A549 (cell line): Measurements from ENCODE around the gene SDS. TPM values are rescaled to one million over a fixed set of nuclear protein-coding genes. Genes with fewer than 3 reads are reported as not detected.

Experiments used
- ATAC-seq, 2 experiments: fragments of 200-7000 bp in 1 of 2; fragments of >200 bp in 1 of 2; cut with Nextera tagmentation in 1 of 2; cut with Tn5 transposase in 1 of 2; 3 replicates each; pipeline versions ENCODE4 v1.8.0 to v1.9.1; 2018 to 2020; ENCODE audit warnings: mild to moderate bottlenecking in 1 of 2, moderate library complexity in 1 of 2
- CTCF ChIA-PET: fragments of 300-600 bp; sonication (Branson Sonifier 250); formaldehyde crosslinking; extraction: SDS; loops from one replicate; lab custom pipeline; 2021; ENCODE audit warnings: antibody characterized with exemption, inconsistent platforms; lab: Yijun Ruan, JAX
- POLR2A ChIA-PET: fragments of 350-600 bp; formaldehyde crosslinking; extraction: SDS; loops from one replicate; lab custom pipeline; 2021; ENCODE audit warnings: antibody characterized with exemption, inconsistent platforms; lab: Yijun Ruan, JAX
- DNase-seq, 2 experiments: peaks; one replicate each; pipeline versions ENCODE4 v3.0.0 to v3.0.0-alpha.2; 2011 to 2016; ENCODE audit warnings: low read depth in 1 of 2, low spot score in 1 of 2
- FAIRE-seq: peaks from 2 replicates; lab custom pipeline; 2011; peaks lifted over from hg19 to GRCh38; lab: Jason Lieb, UNC
- H3K27ac ChIP-seq, 2 experiments: fragments of >200 bp; sonication (Bioruptor Twin); formaldehyde crosslinking; 3 replicates each; pipeline ENCODE4 v1.5.1; 2016 to 2017
- H3K4me1 ChIP-seq: fragments of >200 bp; sonication (Bioruptor Twin); formaldehyde crosslinking; 3 replicates; pipeline ENCODE4 v1.6.1; 2016
- H3K4me2 ChIP-seq: fragments of >200 bp; sonication (Bioruptor Twin); formaldehyde crosslinking; 3 replicates; pipeline ENCODE4 v1.6.1; 2016
- H3K4me3 ChIP-seq: fragments of >200 bp; sonication (Bioruptor Twin); formaldehyde crosslinking; 3 replicates; pipeline ENCODE4 v1.5.1; 2016
- H3K9me3 ChIP-seq: fragments of >200 bp; sonication (Bioruptor Twin); formaldehyde crosslinking; 3 replicates; pipeline ENCODE4 v1.6.1; 2016
- CBX2 ChIP-seq: fragments of 200-600 bp; sonication (generic); IDR thresholded peaks from 2 replicates; pipeline ENCODE4 v1.6.1; 2016; ENCODE audit warnings: low read depth, mild to moderate bottlenecking, borderline replicate concordance
- EHMT2 ChIP-seq: fragments of 200-600 bp; sonication (generic); IDR thresholded peaks from 2 replicates; pipeline ENCODE4 v1.6.1; 2016; ENCODE audit warnings: antibody characterized with exemption, low read depth, mild to moderate bottlenecking, moderate library complexity
- FOSB ChIP-seq: fragments of 250-450 bp; sonication (Bioruptor Pico); IDR thresholded peaks from 2 replicates; pipeline ENCODE4 v1.5.0; 2020; ENCODE audit warnings: mild to moderate bottlenecking, moderate library complexity
- FOSL2 ChIP-seq, 2 experiments: fragments of 450-650 bp in 1 of 2; fragments of >200 bp in 1 of 2; sonication (Bioruptor Twin) in 1 of 2; formaldehyde crosslinking; IDR thresholded peaks; 2 replicates each; pipeline versions ENCODE4 v1.5.0 to v1.6.1; 2016 to 2020; ENCODE audit warnings: mild to moderate bottlenecking in 1 of 2, moderate library complexity in 1 of 2
- FOXS1 ChIP-seq: fragments of 250-450 bp; sonication (Bioruptor Pico); IDR thresholded peaks from 2 replicates; pipeline ENCODE4 v1.5.0; 2020; ENCODE audit warnings: mild to moderate bottlenecking, moderate library complexity
- GATA3 ChIP-seq: IDR thresholded peaks from 2 replicates; pipeline ENCODE4 v1.6.1; 2012; ENCODE audit warnings: borderline replicate concordance
- HDAC2 ChIP-seq: fragments of 200-600 bp; sonication (generic); IDR thresholded peaks from 2 replicates; pipeline ENCODE4 v1.6.1; 2016
- HEYL ChIP-seq: fragments of 250-450 bp; sonication (Bioruptor Pico); IDR thresholded peaks from 2 replicates; pipeline ENCODE4 v1.8.0; 2021; ENCODE audit warnings: mild to moderate bottlenecking, moderate library complexity
- HOXA7 ChIP-seq: fragments of 250-450 bp; sonication (Bioruptor Pico); IDR thresholded peaks from 2 replicates; pipeline ENCODE4 v1.5.0; 2020; ENCODE audit warnings: mild to moderate bottlenecking, moderate library complexity
- JUN ChIP-seq, 2 experiments: fragments of >200 bp; sonication (Bioruptor Twin); formaldehyde crosslinking; IDR thresholded peaks; 2 replicates in 1 of 2; 3 replicates in 1 of 2; pipeline ENCODE4 v1.6.1; 2016 to 2017
- KDM5A ChIP-seq: fragments of 200-600 bp; sonication (generic); IDR thresholded peaks from 2 replicates; pipeline ENCODE4 v1.6.1; 2016; ENCODE audit warnings: antibody characterized with exemption, mild to moderate bottlenecking
- MAX ChIP-seq: IDR thresholded peaks from 2 replicates; pipeline ENCODE4 v1.6.1; 2012
- MAZ ChIP-seq: fragments of 150-350 bp; IDR thresholded peaks from 2 replicates; pipeline ENCODE4 v1.6.1; 2014; ENCODE audit warnings: antibody characterized with exemption, low read depth, low read length, borderline replicate concordance
- POLR2A ChIP-seq: IDR thresholded peaks from 2 replicates; pipeline ENCODE4 v1.6.1; 2012; ENCODE audit warnings: mild to moderate bottlenecking, low read length
- RCOR1 ChIP-seq: fragments of 150-350 bp; IDR thresholded peaks from 2 replicates; pipeline ENCODE4 v1.6.1; 2014; ENCODE audit warnings: antibody characterized with exemption, low read length, low read depth
- RNF2 ChIP-seq: fragments of 200-600 bp; sonication (generic); IDR thresholded peaks from 2 replicates; pipeline ENCODE4 v1.6.1; 2016; ENCODE audit warnings: low read depth, mild to moderate bottlenecking, antibody characterized with exemption, moderate library complexity, borderline replicate concordance
- SMC3 ChIP-seq: fragments of >200 bp; sonication (Bioruptor Twin); formaldehyde crosslinking; IDR thresholded peaks from 3 replicates; pipeline ENCODE4 v1.6.1; 2018; ENCODE audit warnings: inconsistent platforms
- SREBF2 ChIP-seq: fragments of 450-650 bp; IDR thresholded peaks from 2 replicates; pipeline ENCODE4 v1.6.1; 2014; ENCODE audit warnings: mild to moderate bottlenecking, moderate library complexity
- TFCP2L1 ChIP-seq: fragments of 250-450 bp; sonication (Bioruptor Pico); IDR thresholded peaks from 2 replicates; pipeline ENCODE4 v1.5.0; 2021; ENCODE audit warnings: mild to moderate bottlenecking
- ZNF302 ChIP-seq: fragments of 250-450 bp; sonication (Bioruptor Pico); IDR thresholded peaks from 2 replicates; pipeline ENCODE4 v1.9.0; 2021; ENCODE audit warnings: inconsistent platforms, mild to moderate bottlenecking, moderate library complexity
- ZSCAN20 ChIP-seq: fragments of 250-450 bp; sonication (Bioruptor Pico); IDR thresholded peaks from 2 replicates; pipeline ENCODE4 v1.8.0; 2022; ENCODE audit warnings: mild to moderate bottlenecking, moderate library complexity
- WGBS: methylation state at CpG from one replicate; pipeline ENCODE4 v1.1.6; 2017; ENCODE audit errors: missing lambda C conversion rate; 5-methylcytosine and 5-hydroxymethylcytosine counted together
- polyA plus RNA-seq, 4 experiments: library from polyadenylated mRNA; depleted of rRNA in 3 of 4; stranded (reverse); fragments of >200 nt; fragmentation: RNase III in 1 of 4; extraction: RNeasy Plus Mini Kit Qiagen cat#74134 plus additional on column Dnase treatment in 1 of 4; gene quantifications; 2 replicates in 3 of 4; 3 replicates in 1 of 4; pipeline ENCODE4 v1.2.3, GENCODE V29; 2011 to 2017
- TF ChIP-seq, protein P1 (sequence below): IDR thresholded peaks from 2 replicates; pipeline ENCODE4 v1.6.1; 2012
- TF ChIP-seq, protein P2 (sequence below): fragments of >200 bp; sonication (Bioruptor Twin); formaldehyde crosslinking; IDR thresholded peaks from 3 replicates; pipeline ENCODE4 v1.6.1; 2016
- TF ChIP-seq, protein P3 (sequence below): fragments of >200 bp; sonication (Bioruptor Twin); formaldehyde crosslinking; IDR thresholded peaks from 2 replicates; pipeline ENCODE4 v1.6.1; 2016
- TF ChIP-seq, protein P4 (sequence below): fragments of 250-450 bp; sonication (Bioruptor Pico); IDR thresholded peaks from 2 replicates; pipeline ENCODE4 v1.5.0; 2020; ENCODE audit warnings: low read depth, mild to moderate bottlenecking, moderate library complexity

The SDS gene
- polyA plus RNA-seq, 2 of the 4 experiments (the other 2 are of a cell fraction), result 3.9 to 7.3 TPM

GRCh38 chr12:113439301-113439597 lies 35.6 kb upstream of the SDS start:
- Histone ChIP-seq H3K9me3 (no peaks in the 10 kb centered on the region), H3K4me1 (no peaks in the 10 kb centered on the region), H3K4me3 (no peak overlapping the region), H3K27ac (no peak overlapping the region), H3K4me2 (no peak overlapping the region)
- FAIRE-seq, result no peak
- WGBS, result 23% methylated on average over 4 of the region's 4 CpGs
- TF ChIP-seq HOXA7 (CRISPR knock-in tag) (no peak), POLR2A (no peak)
- TF ChIP-seq, protein P1, sequence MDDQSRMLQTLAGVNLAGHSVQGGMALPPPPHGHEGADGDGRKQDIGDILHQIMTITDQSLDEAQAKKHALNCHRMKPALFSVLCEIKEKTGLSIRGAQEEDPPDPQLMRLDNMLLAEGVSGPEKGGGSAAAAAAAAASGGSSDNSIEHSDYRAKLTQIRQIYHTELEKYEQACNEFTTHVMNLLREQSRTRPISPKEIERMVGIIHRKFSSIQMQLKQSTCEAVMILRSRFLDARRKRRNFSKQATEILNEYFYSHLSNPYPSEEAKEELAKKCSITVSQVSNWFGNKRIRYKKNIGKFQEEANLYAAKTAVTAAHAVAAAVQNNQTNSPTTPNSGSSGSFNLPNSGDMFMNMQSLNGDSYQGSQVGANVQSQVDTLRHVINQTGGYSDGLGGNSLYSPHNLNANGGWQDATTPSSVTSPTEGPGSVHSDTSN, result no peak
- DNase-seq, result no peak
- CTCF ChIA-PET, result interaction anchor here (0.9 to 5.2 kb wide), 4 partner anchors 14 to 471 kb away, joined by 4 to 25 read pairs (median 4); no protein-coding TSS in a partner anchor
- ATAC-seq, result no peak
- POLR2A ChIA-PET, result no interaction called here

- no peak overlapping the region for H3K27ac ChIP-seq
- H3K4me2 ChIP-seq, result no peak overlapping the region
- CTCF ChIA-PET, result interaction anchor here (0.9 to 1.1 kb wide), 2 partner anchors 10 to 14 kb away, joined by 3 to 5 read pairs; no protein-coding TSS in a partner anchor
- DNase-seq, result no peak
- H3K4me1 ChIP-seq, result no peaks in the 10 kb centered on the region
- ATAC-seq, result no peak
- POLR2A ChIA-PET, result no interaction called here
- 39% methylated on average over 4 of the region's 4 CpGs for WGBS
- TF ChIP-seq FOSL2 (IDR thresholded peaks at IDR 0.05) (no peak), FOSL2 (CRISPR knock-in tag; IDR thresholded peaks at IDR 0.05) (no peak), MAX (no peak), GATA3 (no peak), HDAC2 (no peak), RCOR1 (no peak), HEYL (CRISPR knock-in tag) (no peak), MAZ (no peak), ZNF302 (CRISPR knock-in tag) (no peak), TFCP2L1 (CRISPR knock-in tag) (no peak), EHMT2 (no peak), FOXS1 (no peak), SMC3 (no peak), FOSB (no peak), ZSCAN20 (CRISPR knock-in tag) (no peak)
- TF ChIP-seq, protein P2, sequence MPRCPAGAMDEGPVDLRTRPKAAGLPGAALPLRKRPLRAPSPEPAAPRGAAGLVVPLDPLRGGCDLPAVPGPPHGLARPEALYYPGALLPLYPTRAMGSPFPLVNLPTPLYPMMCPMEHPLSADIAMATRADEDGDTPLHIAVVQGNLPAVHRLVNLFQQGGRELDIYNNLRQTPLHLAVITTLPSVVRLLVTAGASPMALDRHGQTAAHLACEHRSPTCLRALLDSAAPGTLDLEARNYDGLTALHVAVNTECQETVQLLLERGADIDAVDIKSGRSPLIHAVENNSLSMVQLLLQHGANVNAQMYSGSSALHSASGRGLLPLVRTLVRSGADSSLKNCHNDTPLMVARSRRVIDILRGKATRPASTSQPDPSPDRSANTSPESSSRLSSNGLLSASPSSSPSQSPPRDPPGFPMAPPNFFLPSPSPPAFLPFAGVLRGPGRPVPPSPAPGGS, result no peak
- TF ChIP-seq, protein P3, sequence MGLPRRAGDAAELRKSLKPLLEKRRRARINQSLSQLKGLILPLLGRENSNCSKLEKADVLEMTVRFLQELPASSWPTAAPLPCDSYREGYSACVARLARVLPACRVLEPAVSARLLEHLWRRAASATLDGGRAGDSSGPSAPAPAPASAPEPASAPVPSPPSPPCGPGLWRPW, result no peak
- TF ChIP-seq, protein P4, sequence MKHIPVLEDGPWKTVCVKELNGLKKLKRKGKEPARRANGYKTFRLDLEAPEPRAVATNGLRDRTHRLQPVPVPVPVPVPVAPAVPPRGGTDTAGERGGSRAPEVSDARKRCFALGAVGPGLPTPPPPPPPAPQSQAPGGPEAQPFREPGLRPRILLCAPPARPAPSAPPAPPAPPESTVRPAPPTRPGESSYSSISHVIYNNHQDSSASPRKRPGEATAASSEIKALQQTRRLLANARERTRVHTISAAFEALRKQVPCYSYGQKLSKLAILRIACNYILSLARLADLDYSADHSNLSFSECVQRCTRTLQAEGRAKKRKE (CRISPR knock-in tag), result no peak
- FAIRE-seq, result peak; percentile 77
- no peak overlapping the region for H3K4me3 ChIP-seq
- H3K9me3 ChIP-seq, result no peaks in the 10 kb centered on the region
These were observed 35.0 kb upstream of the SDS start for GRCh38 chr12:113438523-113439300.

GRCh38 chr12:113437729-113438100 lies 34.0 kb upstream of the SDS start:
- H3K4me3 ChIP-seq, result no peak overlapping the region
- TF ChIP-seq KDM5A (no peak), JUN (IDR thresholded peaks at IDR 0.05) (no peak), CBX2 (no peak), SREBF2 (no peak), RNF2 (no peak)
- no peak overlapping the region for H3K27ac ChIP-seq
- H3K4me1 ChIP-seq, result no peaks in the 10 kb centered on the region
- FAIRE-seq (no peak), ATAC-seq (no peak), DNase-seq (no peak)
- H3K9me3 ChIP-seq, result no peaks in the 10 kb centered on the region
- H3K4me2 ChIP-seq, result no peak overlapping the region
- CTCF ChIA-PET, result interaction anchor here (0.6 to 1.1 kb wide), 3 partner anchors 9 to 85 kb away, joined by 3 to 5 read pairs (median 3); no protein-coding TSS in a partner anchor
- POLR2A ChIA-PET, result no interaction called here
- 53% methylated on average over 6 of the region's 9 CpGs for whole genome bisulfite sequencing
